WTC11 (cell line): ENCODE measurements around the gene ADAMTS15. TPM values are rescaled to one million over a fixed set of nuclear protein-coding genes. Genes with fewer than 3 reads are reported as not detected.

ENCODE experiments used
- ATAC-seq: fragments of 200-7000 bp; cut with Tn5 transposase; 2 replicates; pipeline ENCODE4 v1.10.0; 2021; ENCODE audit warnings: mild to moderate bottlenecking, moderate library complexity
- CTCF ChIA-PET: fragments of 300-600 bp; sonication (Branson Sonifier 250); formaldehyde crosslinking; loops from one replicate; lab custom pipeline; 2021; ENCODE audit warnings: antibody characterized with exemption; lab: Charles Lee
- POLR2A ChIA-PET: fragments of 350-600 bp; sonication (Branson Sonifier 250); formaldehyde crosslinking; loops from one replicate; lab custom pipeline; 2021; ENCODE audit warnings: antibody characterized with exemption; lab: Charles Lee
- DNase-seq: peaks from one replicate; pipeline ENCODE4 v3.0.0; 2021; ENCODE audit warnings: low spot score
- H3K27ac Mint-ChIP-seq: 2 replicates; pipeline ENCODE4 v1.8.0; 2021; ENCODE audit warnings: mixed read lengths
- H3K27me3 Mint-ChIP-seq: 2 replicates; pipeline ENCODE4 v1.8.0; 2021; ENCODE audit warnings: low read depth, mild to moderate bottlenecking, moderate library complexity, mixed read lengths
- H3K36me3 Mint-ChIP-seq: 2 replicates; pipeline ENCODE4 v1.8.0; 2021; ENCODE audit warnings: mixed read lengths
- H3K4me1 Mint-ChIP-seq: 2 replicates; pipeline ENCODE4 v1.8.0; 2022; ENCODE audit warnings: mixed read lengths
- H3K4me3 Mint-ChIP-seq: 2 replicates; pipeline ENCODE4 v1.8.0; 2021; ENCODE audit warnings: mild to moderate bottlenecking, moderate library complexity, mixed read lengths
- H3K9me3 Mint-ChIP-seq: 2 replicates; pipeline ENCODE4 v1.8.0; 2021; ENCODE audit warnings: mixed read lengths
- ATF1 ChIP-seq: sonication (generic); formaldehyde crosslinking; IDR thresholded peaks from 2 replicates; pipeline ENCODE4 v1.8.1; 2023; ENCODE audit warnings: mild to moderate bottlenecking, moderate library complexity, missing genetic modification reagents
- CREM ChIP-seq: sonication (generic); formaldehyde crosslinking; IDR thresholded peaks from 2 replicates; pipeline ENCODE4 v1.8.1; 2022; ENCODE audit warnings: mild to moderate bottlenecking, missing genetic modification reagents, moderate library complexity
- EMX1 ChIP-seq: fragments of 250-450 bp; sonication (Bioruptor Pico); IDR thresholded peaks from 2 replicates; pipeline ENCODE4 v1.8.0; 2021; ENCODE audit warnings: mild to moderate bottlenecking
- ETV6 ChIP-seq: sonication (generic); formaldehyde crosslinking; IDR thresholded peaks from 2 replicates; pipeline ENCODE4 v1.8.1; 2022; ENCODE audit warnings: mild to moderate bottlenecking, missing genetic modification reagents
- GRHL2 ChIP-seq: fragments of 250-450 bp; sonication (Bioruptor Pico); IDR thresholded peaks from 2 replicates; pipeline ENCODE4 v1.8.0; 2022; ENCODE audit warnings: mild to moderate bottlenecking, moderate library complexity; ENCODE audit not compliant: insufficient replicate concordance, severe bottlenecking
- SMAD4 ChIP-seq: sonication (generic); formaldehyde crosslinking; IDR thresholded peaks from 2 replicates; pipeline ENCODE4 v1.8.0; 2022; ENCODE audit warnings: mild to moderate bottlenecking, missing genetic modification reagents
- SP1 ChIP-seq: sonication (generic); formaldehyde crosslinking; conservative IDR thresholded peaks from 2 replicates; pipeline ENCODE4 v1.8.1; 2022; ENCODE audit warnings: missing genetic modification reagents
- TEAD1 ChIP-seq: sonication (generic); formaldehyde crosslinking; IDR thresholded peaks from 2 replicates; pipeline ENCODE4 v1.8.0; 2022; ENCODE audit warnings: mild to moderate bottlenecking, missing genetic modification reagents
- ZNF396 ChIP-seq: fragments of 250-450 bp; sonication (Bioruptor Pico); IDR thresholded peaks from 2 replicates; pipeline ENCODE4 v1.8.0; 2021; ENCODE audit warnings: mild to moderate bottlenecking, moderate library complexity, borderline replicate concordance
- total RNA-seq: library from RNA; stranded (reverse); gene quantifications from 3 replicates; pipeline ENCODE4 v1.2.3, GENCODE V29; 2021
- TF ChIP-seq, protein P1 (sequence below): fragments of 200-600 bp; IDR thresholded peaks from 2 replicates; pipeline ENCODE4 v1.8.0; 2022; ENCODE audit warnings: antibody characterized with exemption
- TF ChIP-seq, protein P2 (sequence below): sonication (generic); formaldehyde crosslinking; IDR thresholded peaks from 2 replicates; pipeline ENCODE4 v1.8.0; 2022; ENCODE audit warnings: missing genetic modification reagents
- TF ChIP-seq, protein P3 (sequence below): sonication (generic); formaldehyde crosslinking; IDR thresholded peaks from 2 replicates; pipeline ENCODE4 v1.8.1; 2023; ENCODE audit warnings: mild to moderate bottlenecking, missing genetic modification reagents, moderate library complexity
- TF ChIP-seq, protein P4 (sequence below): sonication (generic); formaldehyde crosslinking; conservative IDR thresholded peaks from 2 replicates; pipeline ENCODE4 v1.8.1; 2023; ENCODE audit warnings: mild to moderate bottlenecking, low read depth, missing genetic modification reagents, moderate library complexity
- TF ChIP-seq, protein P5 (sequence below): sonication (generic); formaldehyde crosslinking; IDR thresholded peaks from 2 replicates; pipeline ENCODE4 v1.8.0; 2022; ENCODE audit warnings: mild to moderate bottlenecking, missing genetic modification reagents
- TF ChIP-seq, protein P6 (sequence below): sonication (generic); formaldehyde crosslinking; IDR thresholded peaks from 2 replicates; pipeline ENCODE4 v1.8.1; 2023; ENCODE audit warnings: mild to moderate bottlenecking, missing genetic modification reagents

ADAMTS15 gene
- total RNA-seq, 1 experiment from 2014 or later: 3.7 TPM

DNA sequence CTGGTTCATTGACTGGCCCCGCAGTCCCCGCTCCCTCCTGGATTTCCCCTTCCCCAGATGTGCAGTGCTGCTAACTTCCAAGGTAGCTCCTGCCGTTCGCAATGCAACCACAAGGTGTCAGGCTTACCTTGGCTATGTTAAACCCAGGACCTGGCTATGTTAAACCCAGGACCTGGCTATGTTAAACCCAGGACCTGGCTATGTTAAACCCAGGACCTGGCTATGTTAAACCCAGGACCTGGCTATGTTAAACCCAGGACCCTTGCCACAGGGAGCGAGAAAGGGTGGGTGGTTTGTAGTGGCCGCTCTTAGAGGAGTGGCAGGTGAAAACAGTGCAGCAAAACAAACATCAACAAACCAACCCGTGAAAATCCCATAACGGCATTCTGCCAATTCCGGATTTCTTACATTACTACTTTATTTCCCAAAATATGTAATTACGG lies 17.1 kb upstream of the ADAMTS15 start:
- no peak for TF ChIP-seq ATF1 (CRISPR knock-in tag)
- TF ChIP-seq GRHL2 (CRISPR knock-in tag): no peak
- TF ChIP-seq, protein P1, sequence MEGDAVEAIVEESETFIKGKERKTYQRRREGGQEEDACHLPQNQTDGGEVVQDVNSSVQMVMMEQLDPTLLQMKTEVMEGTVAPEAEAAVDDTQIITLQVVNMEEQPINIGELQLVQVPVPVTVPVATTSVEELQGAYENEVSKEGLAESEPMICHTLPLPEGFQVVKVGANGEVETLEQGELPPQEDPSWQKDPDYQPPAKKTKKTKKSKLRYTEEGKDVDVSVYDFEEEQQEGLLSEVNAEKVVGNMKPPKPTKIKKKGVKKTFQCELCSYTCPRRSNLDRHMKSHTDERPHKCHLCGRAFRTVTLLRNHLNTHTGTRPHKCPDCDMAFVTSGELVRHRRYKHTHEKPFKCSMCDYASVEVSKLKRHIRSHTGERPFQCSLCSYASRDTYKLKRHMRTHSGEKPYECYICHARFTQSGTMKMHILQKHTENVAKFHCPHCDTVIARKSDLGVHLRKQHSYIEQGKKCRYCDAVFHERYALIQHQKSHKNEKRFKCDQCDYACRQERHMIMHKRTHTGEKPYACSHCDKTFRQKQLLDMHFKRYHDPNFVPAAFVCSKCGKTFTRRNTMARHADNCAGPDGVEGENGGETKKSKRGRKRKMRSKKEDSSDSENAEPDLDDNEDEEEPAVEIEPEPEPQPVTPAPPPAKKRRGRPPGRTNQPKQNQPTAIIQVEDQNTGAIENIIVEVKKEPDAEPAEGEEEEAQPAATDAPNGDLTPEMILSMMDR: peak; percentile 67
- TF ChIP-seq, protein P2, sequence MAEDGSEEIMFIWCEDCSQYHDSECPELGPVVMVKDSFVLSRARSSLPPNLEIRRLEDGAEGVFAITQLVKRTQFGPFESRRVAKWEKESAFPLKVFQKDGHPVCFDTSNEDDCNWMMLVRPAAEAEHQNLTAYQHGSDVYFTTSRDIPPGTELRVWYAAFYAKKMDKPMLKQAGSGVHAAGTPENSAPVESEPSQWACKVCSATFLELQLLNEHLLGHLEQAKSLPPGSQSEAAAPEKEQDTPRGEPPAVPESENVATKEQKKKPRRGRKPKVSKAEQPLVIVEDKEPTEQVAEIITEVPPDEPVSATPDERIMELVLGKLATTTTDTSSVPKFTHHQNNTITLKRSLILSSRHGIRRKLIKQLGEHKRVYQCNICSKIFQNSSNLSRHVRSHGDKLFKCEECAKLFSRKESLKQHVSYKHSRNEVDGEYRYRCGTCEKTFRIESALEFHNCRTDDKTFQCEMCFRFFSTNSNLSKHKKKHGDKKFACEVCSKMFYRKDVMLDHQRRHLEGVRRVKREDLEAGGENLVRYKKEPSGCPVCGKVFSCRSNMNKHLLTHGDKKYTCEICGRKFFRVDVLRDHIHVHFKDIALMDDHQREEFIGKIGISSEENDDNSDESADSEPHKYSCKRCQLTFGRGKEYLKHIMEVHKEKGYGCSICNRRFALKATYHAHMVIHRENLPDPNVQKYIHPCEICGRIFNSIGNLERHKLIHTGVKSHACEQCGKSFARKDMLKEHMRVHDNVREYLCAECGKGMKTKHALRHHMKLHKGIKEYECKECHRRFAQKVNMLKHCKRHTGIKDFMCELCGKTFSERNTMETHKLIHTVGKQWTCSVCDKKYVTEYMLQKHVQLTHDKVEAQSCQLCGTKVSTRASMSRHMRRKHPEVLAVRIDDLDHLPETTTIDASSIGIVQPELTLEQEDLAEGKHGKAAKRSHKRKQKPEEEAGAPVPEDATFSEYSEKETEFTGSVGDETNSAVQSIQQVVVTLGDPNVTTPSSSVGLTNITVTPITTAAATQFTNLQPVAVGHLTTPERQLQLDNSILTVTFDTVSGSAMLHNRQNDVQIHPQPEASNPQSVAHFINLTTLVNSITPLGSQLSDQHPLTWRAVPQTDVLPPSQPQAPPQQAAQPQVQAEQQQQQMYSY: peak; percentile 91
- TF ChIP-seq, protein P3, sequence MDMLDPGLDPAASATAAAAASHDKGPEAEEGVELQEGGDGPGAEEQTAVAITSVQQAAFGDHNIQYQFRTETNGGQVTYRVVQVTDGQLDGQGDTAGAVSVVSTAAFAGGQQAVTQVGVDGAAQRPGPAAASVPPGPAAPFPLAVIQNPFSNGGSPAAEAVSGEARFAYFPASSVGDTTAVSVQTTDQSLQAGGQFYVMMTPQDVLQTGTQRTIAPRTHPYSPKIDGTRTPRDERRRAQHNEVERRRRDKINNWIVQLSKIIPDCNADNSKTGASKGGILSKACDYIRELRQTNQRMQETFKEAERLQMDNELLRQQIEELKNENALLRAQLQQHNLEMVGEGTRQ (CRISPR knock-in tag): no peak
- TF ChIP-seq, all 79 proteins: peak for 2
- Mint-ChIP-seq H3K36me3 (no peaks in the 10 kb centered on the region), H3K4me3 (no peak overlapping the region), H3K27me3 (peaks cover 40% of the 10 kb centered on the region), H3K27ac (no peak overlapping the region), H3K9me3 (no peaks in the 10 kb centered on the region), H3K4me1 (peaks cover 24% of the 10 kb centered on the region)
- ChIA-PET CTCF (interaction anchor here (0.5 to 9.2 kb wide), 41 partner anchors 9 to 671 kb away, joined by 3 to 152 read pairs (median 4); partner anchors contain the start of genes ADAMTS15, SNX19 and ZBTB44), POLR2A (interaction anchor here (0.6 to 1.0 kb wide), 2 partner anchors 12 to 17 kb away, joined by 4 to 12 read pairs; partner anchors contain the start of gene ADAMTS15)
- DNase-seq (peak; percentile 97), ATAC-seq (peak; percentile 68)

DNA sequence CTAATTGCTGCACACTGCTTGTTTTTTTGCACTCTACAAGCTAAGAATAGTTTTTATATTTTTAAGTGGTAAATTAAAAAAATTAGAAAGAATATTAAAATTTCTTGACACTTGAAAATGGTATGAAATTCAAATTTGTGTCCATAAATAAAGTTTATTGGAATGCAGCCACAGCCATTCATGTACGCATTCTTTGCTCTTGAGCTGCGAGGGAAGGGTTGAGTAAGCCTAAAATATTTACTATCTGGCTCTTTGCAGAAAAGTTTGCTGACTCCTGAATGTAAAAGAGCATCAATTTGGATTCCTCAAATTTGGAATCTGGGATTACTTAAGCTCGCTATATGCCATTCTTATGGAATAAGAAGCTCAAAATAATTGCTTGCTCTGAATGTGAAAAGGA lies 16.6 kb upstream of the ADAMTS15 start:
- no peaks in the 10 kb centered on the region for H3K9me3 Mint-ChIP-seq
- peaks cover 35% of the 10 kb centered on the region for H3K27me3 Mint-ChIP-seq
- no peak overlapping the region for H3K27ac Mint-ChIP-seq
- TF ChIP-seq TEAD1 (CRISPR knock-in tag) (no peak), SMAD4 (CRISPR knock-in tag) (no peak), SP1 (no peak), ZNF396 (no peak), GRHL2 (CRISPR knock-in tag) (no peak), EMX1 (no peak), CREM (CRISPR knock-in tag) (no peak), ETV6 (CRISPR knock-in tag) (no peak)
- TF ChIP-seq, protein P4, sequence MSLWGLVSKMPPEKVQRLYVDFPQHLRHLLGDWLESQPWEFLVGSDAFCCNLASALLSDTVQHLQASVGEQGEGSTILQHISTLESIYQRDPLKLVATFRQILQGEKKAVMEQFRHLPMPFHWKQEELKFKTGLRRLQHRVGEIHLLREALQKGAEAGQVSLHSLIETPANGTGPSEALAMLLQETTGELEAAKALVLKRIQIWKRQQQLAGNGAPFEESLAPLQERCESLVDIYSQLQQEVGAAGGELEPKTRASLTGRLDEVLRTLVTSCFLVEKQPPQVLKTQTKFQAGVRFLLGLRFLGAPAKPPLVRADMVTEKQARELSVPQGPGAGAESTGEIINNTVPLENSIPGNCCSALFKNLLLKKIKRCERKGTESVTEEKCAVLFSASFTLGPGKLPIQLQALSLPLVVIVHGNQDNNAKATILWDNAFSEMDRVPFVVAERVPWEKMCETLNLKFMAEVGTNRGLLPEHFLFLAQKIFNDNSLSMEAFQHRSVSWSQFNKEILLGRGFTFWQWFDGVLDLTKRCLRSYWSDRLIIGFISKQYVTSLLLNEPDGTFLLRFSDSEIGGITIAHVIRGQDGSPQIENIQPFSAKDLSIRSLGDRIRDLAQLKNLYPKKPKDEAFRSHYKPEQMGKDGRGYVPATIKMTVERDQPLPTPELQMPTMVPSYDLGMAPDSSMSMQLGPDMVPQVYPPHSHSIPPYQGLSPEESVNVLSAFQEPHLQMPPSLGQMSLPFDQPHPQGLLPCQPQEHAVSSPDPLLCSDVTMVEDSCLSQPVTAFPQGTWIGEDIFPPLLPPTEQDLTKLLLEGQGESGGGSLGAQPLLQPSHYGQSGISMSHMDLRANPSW: no peak
- TF ChIP-seq, protein P5, sequence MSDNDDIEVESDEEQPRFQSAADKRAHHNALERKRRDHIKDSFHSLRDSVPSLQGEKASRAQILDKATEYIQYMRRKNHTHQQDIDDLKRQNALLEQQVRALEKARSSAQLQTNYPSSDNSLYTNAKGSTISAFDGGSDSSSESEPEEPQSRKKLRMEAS (CRISPR knock-in tag): no peak
- TF ChIP-seq, protein P6, sequence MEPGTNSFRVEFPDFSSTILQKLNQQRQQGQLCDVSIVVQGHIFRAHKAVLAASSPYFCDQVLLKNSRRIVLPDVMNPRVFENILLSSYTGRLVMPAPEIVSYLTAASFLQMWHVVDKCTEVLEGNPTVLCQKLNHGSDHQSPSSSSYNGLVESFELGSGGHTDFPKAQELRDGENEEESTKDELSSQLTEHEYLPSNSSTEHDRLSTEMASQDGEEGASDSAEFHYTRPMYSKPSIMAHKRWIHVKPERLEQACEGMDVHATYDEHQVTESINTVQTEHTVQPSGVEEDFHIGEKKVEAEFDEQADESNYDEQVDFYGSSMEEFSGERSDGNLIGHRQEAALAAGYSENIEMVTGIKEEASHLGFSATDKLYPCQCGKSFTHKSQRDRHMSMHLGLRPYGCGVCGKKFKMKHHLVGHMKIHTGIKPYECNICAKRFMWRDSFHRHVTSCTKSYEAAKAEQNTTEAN (CRISPR knock-in tag): no peak
- ChIA-PET CTCF (interaction anchor here (1.0 to 9.2 kb wide), 26 partner anchors 8 to 484 kb away, joined by 3 to 152 read pairs (median 4); partner anchors contain the start of genes ADAMTS15 and SNX19), POLR2A (interaction anchor here (1.0 kb wide), 1 partner anchor 17 kb away, joined by 4 read pairs; the partner anchor contains the start of gene ADAMTS15)
- peaks cover 19% of the 10 kb centered on the region for H3K4me1 Mint-ChIP-seq
- no peaks in the 10 kb centered on the region for H3K36me3 Mint-ChIP-seq
- H3K4me3 Mint-ChIP-seq: no peak overlapping the region
- no peak for ATAC-seq
- no peak for DNase-seq
